ENCODE results near the gene USH1G. TPM values are rescaled to one million over a fixed set of nuclear protein-coding genes. Genes with fewer than 3 reads are reported as not detected.
A peak's percentile ranks its signal among the peaks of the same experiment; 100 is the strongest.

The USH1G gene
- polyA plus RNA-seq, 3 donors, result not detected

- no peak overlapping the region for H3K9ac ChIP-seq (ENCODE audit: insufficient read depth, low read length, poor library complexity, severe bottlenecking)
- Mint-ChIP-seq H3K4me1 (peaks cover 24% of the 10 kb centered on the region), H3K9me3 (no peaks in the 10 kb centered on the region), H3K4me3 (no peak overlapping the region), H3K27me3 (ENCODE audit: low read depth in 3 of 3) (peaks cover 2 to 13% (median 4%) of the 10 kb centered on the region in 3 donors), H3K27ac (peak overlapping the region in 1 of 7 donors; percentile 25), H3K36me3 (peaks cover 0 to 8% of the 10 kb centered on the region in 2 donors)
- TF ChIP-seq, protein P1, sequence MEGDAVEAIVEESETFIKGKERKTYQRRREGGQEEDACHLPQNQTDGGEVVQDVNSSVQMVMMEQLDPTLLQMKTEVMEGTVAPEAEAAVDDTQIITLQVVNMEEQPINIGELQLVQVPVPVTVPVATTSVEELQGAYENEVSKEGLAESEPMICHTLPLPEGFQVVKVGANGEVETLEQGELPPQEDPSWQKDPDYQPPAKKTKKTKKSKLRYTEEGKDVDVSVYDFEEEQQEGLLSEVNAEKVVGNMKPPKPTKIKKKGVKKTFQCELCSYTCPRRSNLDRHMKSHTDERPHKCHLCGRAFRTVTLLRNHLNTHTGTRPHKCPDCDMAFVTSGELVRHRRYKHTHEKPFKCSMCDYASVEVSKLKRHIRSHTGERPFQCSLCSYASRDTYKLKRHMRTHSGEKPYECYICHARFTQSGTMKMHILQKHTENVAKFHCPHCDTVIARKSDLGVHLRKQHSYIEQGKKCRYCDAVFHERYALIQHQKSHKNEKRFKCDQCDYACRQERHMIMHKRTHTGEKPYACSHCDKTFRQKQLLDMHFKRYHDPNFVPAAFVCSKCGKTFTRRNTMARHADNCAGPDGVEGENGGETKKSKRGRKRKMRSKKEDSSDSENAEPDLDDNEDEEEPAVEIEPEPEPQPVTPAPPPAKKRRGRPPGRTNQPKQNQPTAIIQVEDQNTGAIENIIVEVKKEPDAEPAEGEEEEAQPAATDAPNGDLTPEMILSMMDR (IDR thresholded peaks at IDR 0.05), result no peak
- intact Hi-C loops (cut with micrococcal nuclease), result loop anchor here in 1 of 2 donors (10.0 kb wide), 1 partner anchor 789 kb away; the partner anchor contains the start of genes RECQL5 and SAP30BP
- H3K27me3 ChIP-seq (ENCODE audit: control insufficient read depth in 2 of 2, insufficient read depth in 2 of 2, low read length in 2 of 2), result no peaks in the 10 kb centered on the region
- no peaks in the 10 kb centered on the region for H3K79me2 ChIP-seq (ENCODE audit: insufficient read depth, low read length)
- H3K4me3 ChIP-seq (replicated peaks in 1 of 3; ENCODE audit: low read depth in 2 of 3, low read length in 3 of 3), result no peak overlapping the region
- 86% methylated on average over 5 of the region's 5 CpGs for WGBS (ENCODE audit: insufficient coverage)
- H4K20me1 ChIP-seq (ENCODE audit: insufficient read depth, low read length), result no peaks in the 10 kb centered on the region
- H3K4me2 ChIP-seq (replicated peaks; ENCODE audit: extremely low read depth, low read length, poor library complexity, severe bottlenecking), result no peak overlapping the region
- no peak overlapping the region for H2AFZ ChIP-seq (ENCODE audit: insufficient read depth, low read depth, low read length, poor library complexity, severe bottlenecking)
- peaks cover 24 to 28% of the 10 kb centered on the region in 2 donors for H3K4me1 ChIP-seq (ENCODE audit: control insufficient read depth in 1 of 2, insufficient read depth in 2 of 2, low read length in 2 of 2)
- DNase-seq, result no peak
- no peaks in the 10 kb centered on the region for H3K9me3 ChIP-seq (replicated peaks in 1 of 2; ENCODE audit: control insufficient read depth in 1 of 2, insufficient read depth in 1 of 2, low read length in 2 of 2)
- no peaks in the 10 kb centered on the region for H3K36me3 ChIP-seq (replicated peaks in 1 of 2; ENCODE audit: control insufficient read depth in 1 of 2, insufficient read depth in 2 of 2, low read length in 2 of 2)
- no peak overlapping the region for H3K27ac ChIP-seq (ENCODE audit: low read depth in 1 of 2, low read length in 2 of 2)
Observed at GRCh38 chr17:74875155-74875976, 47.7 kb downstream of the USH1G start.

GRCh38 chr17:74874615-74875037 lies 48.4 kb downstream of the USH1G start:
- no peaks in the 10 kb centered on the region for H3K9me3 ChIP-seq (replicated peaks in 1 of 2; ENCODE audit: control insufficient read depth in 1 of 2, insufficient read depth in 1 of 2, low read length in 2 of 2)
- H3K27me3 Mint-ChIP-seq (ENCODE audit: low read depth in 3 of 3), result peaks cover 2 to 13% (median 3%) of the 10 kb centered on the region in 3 donors
- no peak overlapping the region for H3K4me3 Mint-ChIP-seq
- 100% methylated on average over 1 of the region's 5 CpGs for WGBS (ENCODE audit: insufficient coverage)
- no peaks in the 10 kb centered on the region for H3K9me3 Mint-ChIP-seq
- no peak overlapping the region for H3K9ac ChIP-seq (ENCODE audit: insufficient read depth, low read length, poor library complexity, severe bottlenecking)
- intact Hi-C loops (cut with micrococcal nuclease), result loop anchor here in 1 of 2 donors (10.0 kb wide), 1 partner anchor 790 kb away; the partner anchor contains the start of genes RECQL5 and SAP30BP
- no peaks in the 10 kb centered on the region for H3K27me3 ChIP-seq (ENCODE audit: control insufficient read depth in 2 of 2, insufficient read depth in 2 of 2, low read length in 2 of 2)
- no peak overlapping the region for H3K4me2 ChIP-seq (replicated peaks; ENCODE audit: extremely low read depth, low read length, poor library complexity, severe bottlenecking)
- no peaks in the 10 kb centered on the region for H3K36me3 ChIP-seq (replicated peaks in 1 of 2; ENCODE audit: control insufficient read depth in 1 of 2, insufficient read depth in 2 of 2, low read length in 2 of 2)
- H3K27ac Mint-ChIP-seq, result no peak overlapping the region
- no peak overlapping the region for H2AFZ ChIP-seq (ENCODE audit: insufficient read depth, low read depth, low read length, poor library complexity, severe bottlenecking)
- peaks cover 18 to 22% of the 10 kb centered on the region in 2 donors for H3K4me1 ChIP-seq (ENCODE audit: control insufficient read depth in 1 of 2, insufficient read depth in 2 of 2, low read length in 2 of 2)
- peaks cover under 1 to 8% of the 10 kb centered on the region in 2 donors for H3K36me3 Mint-ChIP-seq
- H3K4me3 ChIP-seq (replicated peaks in 1 of 3; ENCODE audit: low read depth in 2 of 3, low read length in 3 of 3), result no peak overlapping the region
- peaks cover 19% of the 10 kb centered on the region for H3K4me1 Mint-ChIP-seq
- H3K79me2 ChIP-seq (ENCODE audit: insufficient read depth, low read length), result no peaks in the 10 kb centered on the region
- H4K20me1 ChIP-seq (ENCODE audit: insufficient read depth, low read length), result no peaks in the 10 kb centered on the region
- H3K27ac ChIP-seq (ENCODE audit: low read depth in 1 of 2, low read length in 2 of 2), result no peak overlapping the region
- TF ChIP-seq, protein P1 (IDR thresholded peaks at IDR 0.05), result no peak
- DNase-seq, result no peak
